Mesenchymal stem cell (in vitro differentiated cells and primary cell): Measurements from ENCODE around the gene SMOC2.

Source experiments
- DNase-seq: peaks from one replicate; pipeline ENCODE4 v3.0.0-alpha.2; 2013
- H2AFZ ChIP-seq: one replicate; pipeline ENCODE4 v1.6.1; 2013; ENCODE audit warnings: low read depth, mild to moderate bottlenecking, control low read depth, inconsistent platforms, low read length, moderate library complexity
- H2AK5ac ChIP-seq: 2 replicates; pipeline ENCODE4 v1.6.1; 2013; ENCODE audit warnings: low read length, moderate library complexity, mild to moderate bottlenecking, inconsistent platforms; ENCODE audit not compliant: severe bottlenecking
- H2BK120ac ChIP-seq: one replicate; pipeline ENCODE4 v1.6.1; 2013; ENCODE audit warnings: low read depth, mild to moderate bottlenecking, inconsistent platforms, low read length, moderate library complexity
- H2BK12ac ChIP-seq, 2 experiments: one replicate each; pipeline ENCODE4 v1.6.1; 2013; ENCODE audit warnings: inconsistent platforms in 2 of 2, low read length in 2 of 2, mild to moderate bottlenecking in 2 of 2, moderate library complexity in 2 of 2, control low read depth in 1 of 2
- H2BK15ac ChIP-seq: one replicate; pipeline ENCODE4 v1.6.1; 2013; ENCODE audit warnings: mild to moderate bottlenecking, low read depth, inconsistent platforms; ENCODE audit not compliant: poor library complexity, severe bottlenecking
- H2BK5ac ChIP-seq: 2 replicates; pipeline ENCODE4 v1.6.1; 2013; ENCODE audit warnings: low read depth, mild to moderate bottlenecking, low read length, control low read depth, inconsistent platforms; ENCODE audit not compliant: poor library complexity, severe bottlenecking
- H3K14ac ChIP-seq, 2 experiments: one replicate each; pipeline ENCODE4 v1.6.1; 2013; ENCODE audit warnings: inconsistent platforms in 2 of 2, low read length in 2 of 2, control low read depth in 1 of 2, mild to moderate bottlenecking in 1 of 2, moderate library complexity in 1 of 2
- H3K18ac ChIP-seq, 2 experiments: one replicate each; pipeline ENCODE4 v1.6.1; 2013; ENCODE audit warnings: inconsistent platforms in 2 of 2, low read length in 2 of 2, control low read depth in 1 of 2, low read depth in 1 of 2, mild to moderate bottlenecking in 1 of 2
- H3K23ac ChIP-seq, 2 experiments: one replicate each; pipeline ENCODE4 v1.6.1; 2013; ENCODE audit warnings: inconsistent platforms in 2 of 2, low read length in 2 of 2, mild to moderate bottlenecking in 2 of 2, moderate library complexity in 2 of 2, control low read depth in 1 of 2
- H3K27ac ChIP-seq: 2 replicates; pipeline ENCODE4 v1.5.1; 2013; ENCODE audit warnings: mild to moderate bottlenecking, moderate library complexity, low read length, control low read depth, inconsistent platforms; ENCODE audit not compliant: poor library complexity, severe bottlenecking
- H3K27me3 ChIP-seq, 2 experiments: 2 replicates each; pipeline versions ENCODE4 v1.6.1 to v1.7.0; 2013; ENCODE audit warnings: low read length in 2 of 2, mild to moderate bottlenecking in 2 of 2, moderate library complexity in 2 of 2, control low read depth in 1 of 2, inconsistent platforms in 1 of 2; ENCODE audit not compliant: control insufficient read depth in 1 of 2, insufficient read depth in 1 of 2
- H3K36me3 ChIP-seq, 2 experiments: 2 replicates each; pipeline versions ENCODE4 v1.6.1 to v1.7.0; 2013; ENCODE audit warnings: low read length in 2 of 2, control low read depth in 1 of 2, inconsistent platforms in 1 of 2, low read depth in 1 of 2, mild to moderate bottlenecking in 1 of 2; ENCODE audit not compliant: insufficient read depth in 2 of 2, control insufficient read depth in 1 of 2
- H3K4ac ChIP-seq, 2 experiments: one replicate each; pipeline ENCODE4 v1.6.1; 2013; ENCODE audit warnings: inconsistent platforms in 2 of 2, low read length in 2 of 2, mild to moderate bottlenecking in 2 of 2, moderate library complexity in 2 of 2, control low read depth in 1 of 2, low read depth in 1 of 2
- H3K4me1 ChIP-seq: 2 replicates; pipeline ENCODE4 v1.6.1; 2013; ENCODE audit warnings: low read depth, low read length, control low read depth; ENCODE audit not compliant: control insufficient read depth, insufficient read depth
- H3K4me2 ChIP-seq: 2 replicates; pipeline ENCODE4 v1.6.1; 2013; ENCODE audit warnings: low read length, mild to moderate bottlenecking, inconsistent platforms; ENCODE audit not compliant: poor library complexity, severe bottlenecking
- H3K4me3 ChIP-seq, 2 experiments: 2 replicates each; pipeline versions ENCODE4 v1.5.1 to v1.7.0; 2013; ENCODE audit warnings: low read length in 2 of 2, mild to moderate bottlenecking in 2 of 2, control low read depth in 1 of 2, low read depth in 1 of 2; ENCODE audit not compliant: insufficient read depth in 1 of 2
- H3K79me1 ChIP-seq: replicated peaks from 2 replicates; pipeline ENCODE4 v1.6.1; 2013; ENCODE audit warnings: mild to moderate bottlenecking, control low read depth, low read length, inconsistent platforms; ENCODE audit not compliant: poor library complexity, severe bottlenecking
- H3K9ac ChIP-seq: 2 replicates; pipeline ENCODE4 v1.7.0; 2013; ENCODE audit warnings: mild to moderate bottlenecking, low read length, moderate library complexity
- H3K9me3 ChIP-seq: 2 replicates; pipeline ENCODE4 v1.7.0; 2013; ENCODE audit warnings: mild to moderate bottlenecking, low read length; ENCODE audit not compliant: control insufficient read depth
- H4K8ac ChIP-seq: one replicate; pipeline ENCODE4 v1.6.1; 2013; ENCODE audit warnings: inconsistent platforms, mild to moderate bottlenecking, low read length, moderate library complexity
- H4K91ac ChIP-seq: one replicate; pipeline ENCODE4 v1.6.1; 2013; ENCODE audit warnings: mild to moderate bottlenecking, low read length, inconsistent platforms
- WGBS: methylation state at CpG from one replicate; pipeline ENCODE4 v1.1.7; 2013; ENCODE audit warnings: mixed read lengths; 5-methylcytosine and 5-hydroxymethylcytosine counted together

The SMOC2 gene

GRCh38 chr6:168496139-168496996 lies 55.4 kb downstream of the SMOC2 start:
- Histone ChIP-seq H4K8ac (no peak overlapping the region), H3K4ac (no peak overlapping the region), H3K4me2 (no peak overlapping the region), H3K4me3 (no peak overlapping the region), H3K9me3 (no peaks in the 10 kb centered on the region), H2BK5ac (no peak overlapping the region), H3K4me1 (no peaks in the 10 kb centered on the region), H2AK5ac (no peak overlapping the region), H2BK120ac (no peak overlapping the region), H3K36me3 (no peaks in the 10 kb centered on the region), H3K9ac (no peak overlapping the region), H3K79me1 (no peaks in the 10 kb centered on the region), H2AFZ (no peak overlapping the region), H3K23ac (no peak overlapping the region), H4K91ac (no peak overlapping the region), H3K27ac (no peak overlapping the region), H3K27me3 (peaks cover 0 to 8% of the 10 kb centered on the region in 2 experiments), H3K18ac (no peak overlapping the region), H2BK15ac (no peak overlapping the region), H3K14ac (no peak overlapping the region), H2BK12ac (no peak overlapping the region)
- DNase-seq: no peak
- WGBS: 72% methylated on average over 24 of the region's 24 CpGs

GRCh38 chr6:168496997-168497331 lies 56.0 kb downstream of the SMOC2 start:
- Histone ChIP-seq H3K14ac (no peak overlapping the region), H3K4me3 (no peak overlapping the region), H3K4ac (no peak overlapping the region), H2AK5ac (no peak overlapping the region), H3K36me3 (no peaks in the 10 kb centered on the region), H4K8ac (no peak overlapping the region), H2AFZ (no peak overlapping the region), H4K91ac (no peak overlapping the region), H2BK15ac (no peak overlapping the region), H3K4me2 (no peak overlapping the region), H3K79me1 (no peaks in the 10 kb centered on the region), H3K27me3 (peaks cover 0 to 12% of the 10 kb centered on the region in 2 experiments), H3K9ac (no peak overlapping the region), H2BK12ac (no peak overlapping the region), H3K18ac (no peak overlapping the region), H2BK120ac (no peak overlapping the region), H3K4me1 (no peaks in the 10 kb centered on the region), H3K27ac (no peak overlapping the region), H3K23ac (no peak overlapping the region), H3K9me3 (no peaks in the 10 kb centered on the region), H2BK5ac (no peak overlapping the region)
- DNase-seq: no peak
- 79% methylated on average over 10 of the region's 10 CpGs for WGBS

- H3K4ac ChIP-seq: no peak overlapping the region
- peaks cover 0 to 13% of the 10 kb centered on the region in 2 experiments for H3K27me3 ChIP-seq
- no peaks in the 10 kb centered on the region for H3K36me3 ChIP-seq
- H4K91ac ChIP-seq: no peak overlapping the region
- no peak overlapping the region for H2BK5ac ChIP-seq
- no peak overlapping the region for H3K18ac ChIP-seq
- H3K27ac ChIP-seq: no peak overlapping the region
- no peak overlapping the region for H2AFZ ChIP-seq
- no peak overlapping the region for H2BK12ac ChIP-seq
- no peak overlapping the region for H2AK5ac ChIP-seq
- H3K23ac ChIP-seq: no peak overlapping the region
- H3K9me3 ChIP-seq: no peaks in the 10 kb centered on the region
- no peak overlapping the region for H2BK120ac ChIP-seq
- H2BK15ac ChIP-seq: peak overlapping the region; percentile 63
- no peak overlapping the region for H3K9ac ChIP-seq
- H3K14ac ChIP-seq: no peak overlapping the region
- no peak overlapping the region for H3K4me3 ChIP-seq
- H3K4me2 ChIP-seq: no peak overlapping the region
- no peaks in the 10 kb centered on the region for H3K4me1 ChIP-seq
- no peak for DNase-seq
- H3K79me1 ChIP-seq: no peaks in the 10 kb centered on the region
- 94% methylated on average over 15 of the region's 15 CpGs for WGBS
- no peak overlapping the region for H4K8ac ChIP-seq
These were observed 56.4 kb downstream of the SMOC2 start for GRCh38 chr6:168497381-168497780.

- WGBS: 88% methylated on average over 12 of the region's 14 CpGs
- peaks cover 1% of the 10 kb centered on the region for H3K4me1 ChIP-seq
- H3K4me3 ChIP-seq: no peak overlapping the region
- H2AFZ ChIP-seq: no peak overlapping the region
- no peaks in the 10 kb centered on the region for H3K36me3 ChIP-seq
- no peak overlapping the region for H3K14ac ChIP-seq
- H2BK5ac ChIP-seq: no peak overlapping the region
- no peak overlapping the region for H3K18ac ChIP-seq
- DNase-seq: no peak
- H3K27ac ChIP-seq: no peak overlapping the region
- no peak overlapping the region for H2BK15ac ChIP-seq
- H4K91ac ChIP-seq: no peak overlapping the region
- H2BK12ac ChIP-seq: no peak overlapping the region
- H3K9me3 ChIP-seq: no peaks in the 10 kb centered on the region
- H3K27me3 ChIP-seq: peaks cover 0 to 13% of the 10 kb centered on the region in 2 experiments
- no peak overlapping the region for H3K4ac ChIP-seq
- H2BK120ac ChIP-seq: no peak overlapping the region
- H3K23ac ChIP-seq: no peak overlapping the region
- no peak overlapping the region for H4K8ac ChIP-seq
- no peaks in the 10 kb centered on the region for H3K79me1 ChIP-seq
- no peak overlapping the region for H3K4me2 ChIP-seq
- no peak overlapping the region for H3K9ac ChIP-seq
- H2AK5ac ChIP-seq: no peak overlapping the region
These were observed 57.3 kb downstream of the SMOC2 start for GRCh38 chr6:168498161-168498843.
